Hepatocyte (in vitro differentiated cells): Measurements from ENCODE around the gene CMC2.

Experiments
- CTCF ChIP-seq: fragments of 200-600 bp; sonication (generic); IDR thresholded peaks from 2 replicates; pipeline ENCODE4 v1.5.1; 2016; ENCODE audit warnings: antibody characterized with exemption, mild to moderate bottlenecking; ENCODE audit not compliant: poor library complexity
- EZH2 ChIP-seq: fragments of 200-600 bp; sonication (generic); IDR thresholded peaks from 2 replicates; pipeline ENCODE4 v1.6.1; 2016; ENCODE audit warnings: antibody characterized with exemption, mild to moderate bottlenecking, borderline replicate concordance
- EZH2phosphoT487 ChIP-seq: fragments of 200-600 bp; sonication (generic); IDR thresholded peaks from one replicate; pipeline ENCODE4 v1.6.1; 2018; ENCODE audit warnings: antibody characterized with exemption, mild to moderate bottlenecking, low read depth, moderate library complexity; ENCODE audit not compliant: unreplicated experiment, severe bottlenecking

GRCh38 chr16:81040842-81041241 lies 34.2 kb upstream of the CMC2 start:
- TF ChIP-seq CTCF = no peak
- TF ChIP-seq EZH2 = no peak
- TF ChIP-seq EZH2phosphoT487 = no peak
